IPS-18a (cell line): ENCODE results near the gene GFI1B.

ENCODE experiments used
- H3K27ac ChIP-seq: one replicate; pipeline ENCODE4 v1.5.1; 2013; ENCODE audit warnings: low read length
- H3K27me3 ChIP-seq: one replicate; pipeline ENCODE4 v1.6.1; 2013; ENCODE audit warnings: mild to moderate bottlenecking, low read length; ENCODE audit not compliant: control insufficient read depth, insufficient read depth
- H3K36me3 ChIP-seq: one replicate; pipeline ENCODE4 v1.6.1; 2013; ENCODE audit warnings: low read depth, low read length; ENCODE audit not compliant: control insufficient read depth
- H3K4me1 ChIP-seq: one replicate; pipeline ENCODE4 v1.6.1; 2013; ENCODE audit warnings: low read depth, low read length; ENCODE audit not compliant: control insufficient read depth
- H3K4me3 ChIP-seq: one replicate; pipeline ENCODE4 v1.5.1; 2013; ENCODE audit warnings: low read length
- H3K9ac ChIP-seq: one replicate; pipeline ENCODE4 v1.6.1; 2013; ENCODE audit warnings: mild to moderate bottlenecking, low read length, moderate library complexity
- H3K9me3 ChIP-seq: one replicate; pipeline ENCODE4 v1.6.1; 2013; ENCODE audit warnings: low read depth, low read length; ENCODE audit not compliant: control insufficient read depth

Gene GFI1B

GRCh38 chr9:132978451-132979131 is at the start of gene GFI1B:
GFI1B (plus strand) TSS chr9:132978694; CDS start chr9:132986679, 7,985 bp downstream.
- peaks cover 8% of the 10 kb centered on the region for H3K4me1 ChIP-seq
- H3K27ac ChIP-seq = no peak within 1 kb of the TSS
- no peak within 1 kb of the TSS for H3K9ac ChIP-seq
- H3K27me3 ChIP-seq = peaks cover 37% of the 10 kb centered on the region
- H3K4me3 ChIP-seq = peak within 1 kb of the TSS; percentile 17
- no peaks in the 10 kb centered on the region for H3K9me3 ChIP-seq
- no peaks in the 10 kb centered on the region for H3K36me3 ChIP-seq

- no peaks in the 10 kb centered on the region for H3K4me1 ChIP-seq
- no peak overlapping the region for H3K4me3 ChIP-seq
- no peak overlapping the region for H3K9ac ChIP-seq
- H3K27me3 ChIP-seq = no peaks in the 10 kb centered on the region
- H3K36me3 ChIP-seq = peaks cover 19% of the 10 kb centered on the region
- no peak overlapping the region for H3K27ac ChIP-seq
- no peaks in the 10 kb centered on the region for H3K9me3 ChIP-seq
These were observed 47.2 kb upstream of the GFI1B start for GRCh38 chr9:132931178-132931735.

- Histone ChIP-seq H3K4me1 (peaks cover 5% of the 10 kb centered on the region), H3K4me3 (no peak overlapping the region), H3K9ac (no peak overlapping the region), H3K9me3 (no peaks in the 10 kb centered on the region), H3K36me3 (no peaks in the 10 kb centered on the region), H3K27me3 (no peaks in the 10 kb centered on the region), H3K27ac (no peak overlapping the region)
These were observed 43.5 kb upstream of the GFI1B start for GRCh38 chr9:132935026-132935425.

GRCh38 chr9:132937463-132937901 is 41.0 kb upstream of the GFI1B start:
- Histone ChIP-seq H3K27ac (no peak overlapping the region), H3K9ac (no peak overlapping the region)

GRCh38 chr9:132939169-132939568 is 39.3 kb upstream of the GFI1B start:
- no peak overlapping the region for H3K27ac ChIP-seq

More at GRCh38 chr9:132937463-132937901, 41.0 kb upstream of the GFI1B start:
- Histone ChIP-seq H3K4me3 (no peak overlapping the region), H3K36me3 (no peaks in the 10 kb centered on the region), H3K27me3 (no peaks in the 10 kb centered on the region), H3K9me3 (no peaks in the 10 kb centered on the region), H3K4me1 (peaks cover 5% of the 10 kb centered on the region)

GRCh38 chr9:132942541-132943182 is 35.8 kb upstream of the GFI1B start:
- H3K9me3 ChIP-seq = no peaks in the 10 kb centered on the region
- H3K4me3 ChIP-seq = peak overlapping the region; percentile 92
- H3K27ac ChIP-seq = no peak overlapping the region
- peaks cover 14% of the 10 kb centered on the region for H3K4me1 ChIP-seq
- H3K27me3 ChIP-seq = no peaks in the 10 kb centered on the region
- H3K9ac ChIP-seq = no peak overlapping the region
- H3K36me3 ChIP-seq = no peaks in the 10 kb centered on the region

More at GRCh38 chr9:132939169-132939568, 39.3 kb upstream of the GFI1B start:
- Histone ChIP-seq H3K27me3 (no peaks in the 10 kb centered on the region), H3K36me3 (no peaks in the 10 kb centered on the region), H3K4me1 (peaks cover 11% of the 10 kb centered on the region), H3K9ac (no peak overlapping the region), H3K9me3 (no peaks in the 10 kb centered on the region), H3K4me3 (no peak overlapping the region)

GRCh38 chr9:132943651-132944293 is 34.7 kb upstream of the GFI1B start:
- Histone ChIP-seq H3K4me1 (peaks cover 14% of the 10 kb centered on the region), H3K27me3 (no peaks in the 10 kb centered on the region), H3K4me3 (peak overlapping the region; percentile 92), H3K36me3 (no peaks in the 10 kb centered on the region), H3K9ac (peak overlapping the region; percentile 92), H3K9me3 (no peaks in the 10 kb centered on the region), H3K27ac (peak overlapping the region; percentile 97)

- Histone ChIP-seq H3K36me3 (no peaks in the 10 kb centered on the region), H3K9me3 (no peaks in the 10 kb centered on the region), H3K27ac (peak within 1 kb of the TSS; percentile 97), H3K9ac (peak within 1 kb of the TSS; percentile 92), H3K4me3 (peak within 1 kb of the TSS; percentile 92), H3K27me3 (no peaks in the 10 kb centered on the region), H3K4me1 (peaks cover 13% of the 10 kb centered on the region)
These were observed 34.0 kb upstream of the GFI1B start, which contains the start of gene TSC1 for GRCh38 chr9:132944294-132945185. TSC1 (minus strand) TSS chr9:132944616; CDS start chr9:132928872, 15,744 bp downstream.

- Histone ChIP-seq H3K27ac (no peak overlapping the region), H3K9ac (no peak overlapping the region), H3K4me1 (peaks cover 9% of the 10 kb centered on the region), H3K36me3 (no peaks in the 10 kb centered on the region), H3K9me3 (no peaks in the 10 kb centered on the region), H3K4me3 (peak overlapping the region; percentile 92), H3K27me3 (no peaks in the 10 kb centered on the region)
These were observed 33.0 kb upstream of the GFI1B start for GRCh38 chr9:132945186-132946130.

- no peaks in the 10 kb centered on the region for H3K9me3 ChIP-seq
- no peak overlapping the region for H3K9ac ChIP-seq
- H3K4me3 ChIP-seq = no peak overlapping the region
- H3K27ac ChIP-seq = no peak overlapping the region
- H3K27me3 ChIP-seq = no peaks in the 10 kb centered on the region
- H3K36me3 ChIP-seq = no peaks in the 10 kb centered on the region
- peaks cover 9% of the 10 kb centered on the region for H3K4me1 ChIP-seq
These were observed 32.3 kb upstream of the GFI1B start for GRCh38 chr9:132946211-132946610.
